GM19239 (cell line): ENCODE results near the gene BTG2.
"Not testable (repeated sequence)": the region's sequence is repeated elsewhere in the genome, so short reads cannot be mapped to it uniquely, and the experiment has no call there.

Source experiments
- DNase-seq: peaks from one replicate; pipeline ENCODE4 v3.0.0; 2011; ENCODE audit warnings: low spot score; ENCODE audit not compliant: insufficient read length
- FAIRE-seq: peaks from 2 replicates; lab custom pipeline; 2011; peaks lifted over from hg19 to GRCh38; lab: Jason Lieb, UNC

Gene BTG2

DNA sequence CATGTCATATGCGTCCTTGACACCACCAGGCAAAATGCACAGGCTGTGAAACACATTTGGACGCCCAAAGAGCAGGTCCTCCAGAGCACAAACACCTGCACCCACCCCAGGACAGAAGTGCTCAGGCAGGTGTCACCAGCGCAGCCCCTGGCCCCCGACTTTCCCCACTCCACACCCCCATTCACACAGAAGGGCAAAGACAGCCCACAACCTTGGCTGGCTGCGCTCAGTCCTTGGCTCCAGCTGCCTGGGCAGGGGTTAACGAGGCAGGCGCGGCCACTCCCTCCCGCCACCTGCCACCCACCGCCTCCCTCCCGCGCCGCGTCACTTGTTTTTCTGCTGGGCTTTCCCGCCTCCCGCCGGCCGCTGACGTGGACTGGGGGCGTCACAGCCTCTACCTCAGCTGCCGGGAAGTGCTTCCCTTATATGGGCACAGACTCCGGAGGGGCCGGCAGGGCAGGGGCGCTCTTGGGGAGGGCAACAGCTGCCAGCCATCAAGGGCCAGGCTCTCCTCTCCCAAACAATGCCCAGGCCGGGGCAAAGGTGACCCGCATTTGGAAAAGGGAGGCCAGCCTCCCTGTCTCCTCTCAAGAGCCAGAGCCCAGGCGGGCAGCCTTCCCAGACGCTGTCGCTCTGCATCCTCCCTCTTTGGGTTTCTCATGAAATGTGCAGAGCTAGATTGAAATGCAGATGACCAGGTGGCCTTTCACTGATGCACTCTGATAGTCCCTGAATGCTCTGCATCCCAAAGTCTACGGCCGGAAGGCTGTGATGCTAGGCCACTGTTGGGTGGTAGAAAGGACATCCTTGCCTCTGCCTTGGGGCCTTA is 14.8 kb upstream of the BTG2 start:
- no peak for DNase-seq
- peak; percentile 79 for FAIRE-seq

DNA sequence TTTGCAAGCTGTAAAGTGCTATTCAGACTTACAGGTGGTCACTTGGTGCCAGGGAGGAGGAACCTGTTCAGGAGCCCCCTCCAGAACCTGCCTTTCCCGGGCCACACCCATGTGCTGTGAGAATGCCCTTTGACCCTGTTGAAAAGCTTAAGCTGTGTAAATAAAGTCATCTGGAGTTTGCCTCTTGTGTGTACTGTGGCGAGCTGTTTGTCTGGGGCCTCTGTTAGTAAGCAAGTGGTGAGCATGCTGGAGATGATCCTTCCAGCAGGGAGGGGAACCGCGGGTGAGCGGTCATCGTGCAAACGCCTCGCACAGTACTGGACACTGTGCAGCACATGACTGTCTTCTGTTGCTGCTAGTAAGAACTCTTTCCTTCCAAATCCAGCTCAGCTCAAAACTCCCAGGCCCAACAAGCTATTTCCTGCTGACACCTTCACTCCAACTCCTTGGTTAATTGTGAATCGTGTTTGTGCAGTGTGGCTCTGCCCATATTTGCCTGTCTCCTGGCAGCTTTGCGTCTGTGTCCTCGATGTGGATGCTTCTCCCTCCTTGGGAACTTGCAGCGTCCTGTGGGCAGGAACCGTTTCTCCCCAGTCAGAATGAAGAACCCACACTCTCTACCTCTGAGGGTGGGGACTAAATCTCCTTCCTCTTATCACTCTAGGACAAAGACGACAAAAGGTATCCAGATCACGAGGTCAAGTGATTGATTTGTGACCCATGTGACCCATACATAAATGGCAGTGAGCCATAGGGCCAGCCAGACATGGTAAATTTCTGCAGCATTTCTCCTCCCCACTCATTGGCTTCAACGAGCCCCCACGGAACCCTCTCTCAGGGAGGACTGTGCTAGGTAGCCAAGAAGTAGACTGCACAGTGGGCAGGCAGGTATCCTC is 13.9 kb upstream of the BTG2 start:
- FAIRE-seq (no peak), DNase-seq (no peak)

DNA sequence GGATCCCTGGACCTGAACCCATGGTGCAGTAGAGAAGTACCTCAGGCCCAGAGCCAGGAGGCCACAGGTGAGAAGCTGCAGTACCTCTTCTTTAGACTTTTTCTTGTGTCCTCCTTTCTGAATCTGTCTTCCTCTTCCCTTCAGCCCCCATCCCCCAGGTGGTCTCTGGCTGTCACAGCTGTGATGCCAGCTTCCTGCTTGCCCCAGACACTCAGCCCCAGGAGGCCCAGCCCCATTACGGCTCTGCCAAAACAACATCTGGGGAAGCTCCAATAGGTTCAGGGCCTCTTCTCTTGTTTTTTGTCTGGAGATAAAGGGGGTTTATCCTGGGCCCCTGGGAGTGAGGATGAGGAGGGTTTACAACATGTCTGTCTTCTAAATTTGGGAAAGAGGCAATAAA is 9.5 kb upstream of the BTG2 start:
- DNase-seq (no peak), FAIRE-seq (no peak)

DNA sequence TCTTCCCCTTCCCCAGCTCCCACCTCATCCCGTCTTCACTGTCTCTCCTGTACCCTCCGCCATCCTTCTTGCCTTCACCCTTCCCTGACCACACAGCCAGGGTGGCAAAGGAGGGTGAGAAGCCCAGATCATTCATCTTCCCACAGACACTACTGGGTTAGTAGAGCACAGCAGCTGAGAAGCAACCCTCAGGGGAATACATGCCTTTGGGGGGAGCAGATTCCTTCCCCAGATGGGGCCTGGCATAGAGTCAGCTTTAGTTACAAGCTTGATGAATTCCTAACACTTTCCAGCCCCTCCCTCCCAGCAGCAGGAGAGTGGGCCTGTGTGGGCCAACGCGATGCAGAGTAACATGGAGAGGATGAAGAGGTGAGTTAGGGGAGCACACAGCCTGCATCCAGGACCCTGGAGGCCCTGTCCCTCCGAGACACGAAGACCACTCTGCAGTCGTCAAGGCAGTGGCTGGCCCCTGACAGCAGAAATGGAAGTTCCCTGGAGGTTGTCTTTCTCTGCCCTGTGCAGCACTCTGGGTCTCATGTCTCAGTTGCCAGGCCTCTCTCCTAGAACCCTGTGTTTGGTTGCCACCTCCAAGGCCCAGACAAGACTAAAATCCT is 8.8 kb upstream of the BTG2 start:
- FAIRE-seq: no peak

DNA sequence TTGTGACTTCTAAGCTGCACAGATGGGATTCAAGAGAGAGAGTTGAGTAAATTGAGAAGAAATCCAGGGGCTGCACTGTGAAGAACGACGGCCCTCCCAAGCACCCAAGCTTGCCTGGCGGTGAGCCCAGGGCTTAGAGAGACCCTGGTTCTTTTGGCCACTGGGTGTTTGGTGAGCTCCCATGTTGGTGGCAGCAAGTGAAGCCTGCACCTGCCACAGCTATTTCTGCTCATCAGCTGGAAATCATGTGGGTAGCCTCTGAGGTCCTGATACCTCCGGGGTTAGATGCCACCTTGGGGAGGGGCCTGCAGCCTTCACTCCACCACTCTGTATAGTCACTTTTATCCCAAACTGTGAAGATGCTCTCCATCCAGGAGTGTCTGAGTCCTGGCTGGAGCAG is 6.2 kb upstream of the BTG2 start:
- DNase-seq (no peak), FAIRE-seq (peak; percentile 79)

More for the DNA sequence above, 8.8 kb upstream of the BTG2 start:
- DNase-seq: no peak

DNA sequence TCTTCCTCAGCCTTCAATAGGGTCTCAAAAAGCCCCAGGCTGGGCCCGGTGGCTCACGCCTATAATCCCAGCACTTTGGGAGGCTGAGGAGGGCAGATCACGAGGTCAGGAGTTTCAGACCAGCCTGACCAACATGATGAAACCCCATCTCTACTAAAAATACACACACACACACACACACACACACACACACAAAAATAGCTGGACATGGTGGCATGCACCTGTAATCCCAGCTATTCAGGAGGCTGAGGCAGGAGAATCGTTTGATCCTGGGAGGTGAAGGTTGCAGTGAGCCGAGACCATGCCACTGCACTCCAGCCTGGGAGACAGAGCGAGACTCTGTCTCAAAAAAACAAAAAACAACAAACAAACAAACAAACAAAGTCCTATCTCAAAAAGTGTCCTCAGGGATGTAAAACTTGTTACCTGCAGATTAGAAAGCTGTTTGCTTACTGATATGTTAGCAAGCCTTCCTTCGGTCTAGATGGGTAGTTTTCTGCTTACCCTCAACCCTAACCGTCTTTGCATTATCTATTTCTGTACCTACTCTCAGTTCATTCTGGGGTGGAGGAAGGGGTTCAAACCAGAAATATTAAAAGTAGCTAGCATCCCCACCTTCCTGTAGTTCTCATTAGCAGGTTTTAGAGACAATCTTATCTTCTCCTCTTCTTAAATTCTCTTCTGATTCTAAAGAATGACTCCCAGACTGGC is 5.4 kb upstream of the BTG2 start:
- peak; percentile 66 for FAIRE-seq
- not testable (repeated sequence) for DNase-seq

DNA sequence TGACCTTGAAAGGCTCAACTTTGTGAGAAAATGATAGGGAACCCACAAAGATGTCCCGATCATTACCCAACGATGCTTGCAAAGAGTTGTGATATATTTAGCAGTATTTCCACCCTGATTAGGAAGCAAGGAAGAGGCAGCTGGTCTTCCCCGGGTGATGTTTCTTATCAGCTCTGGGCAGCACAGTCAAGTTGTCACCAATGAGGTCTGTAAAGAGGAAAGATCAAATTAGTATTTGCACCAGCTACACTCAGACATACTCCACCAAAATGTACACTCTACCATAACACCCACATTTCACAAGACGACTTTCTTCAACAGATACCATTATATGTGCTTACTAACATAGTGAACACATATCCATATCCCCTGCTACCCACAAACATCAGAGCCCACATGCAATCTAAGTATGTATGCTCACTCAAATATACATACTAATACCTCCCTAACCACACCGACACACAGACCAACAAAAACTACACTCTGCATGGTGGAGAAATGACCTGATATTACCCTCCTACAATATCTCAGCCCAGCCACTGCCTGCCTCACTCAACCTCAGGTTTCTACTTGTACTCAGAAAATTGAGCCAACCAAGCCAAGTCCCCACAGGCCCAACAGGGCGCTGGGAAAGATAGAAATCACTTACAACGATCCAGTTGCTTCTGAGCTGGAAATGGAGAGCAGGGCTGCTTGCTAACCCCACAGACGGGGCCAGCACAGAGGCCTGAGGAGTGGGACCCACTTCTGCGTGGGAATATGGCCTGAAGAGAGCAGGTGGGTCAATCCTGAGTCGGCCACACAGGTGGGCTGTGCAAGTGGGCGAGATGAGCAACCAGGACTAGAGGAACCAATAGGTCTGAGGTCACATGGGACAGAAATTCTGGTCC is 4.6 kb upstream of the BTG2 start:
- DNase-seq (no peak), FAIRE-seq (peak; percentile 14)

DNA sequence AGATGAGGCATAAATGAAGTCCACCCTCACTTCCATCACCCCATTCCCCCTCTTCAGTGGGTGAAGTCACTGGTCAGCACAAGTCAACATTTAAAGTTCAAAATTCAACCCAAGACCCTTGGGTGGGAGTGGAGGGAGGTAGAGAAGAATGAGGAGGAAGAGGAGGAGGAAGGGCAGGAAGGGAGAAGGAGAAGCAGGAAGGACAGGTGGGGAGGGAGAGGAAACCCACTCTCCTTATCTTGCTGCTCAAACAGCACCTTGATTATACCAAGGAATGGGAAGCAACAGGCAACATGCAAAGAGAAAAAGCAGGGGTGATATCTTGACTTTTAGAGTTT is 4.0 kb upstream of the BTG2 start:
- DNase-seq (no peak), FAIRE-seq (no peak)

DNA sequence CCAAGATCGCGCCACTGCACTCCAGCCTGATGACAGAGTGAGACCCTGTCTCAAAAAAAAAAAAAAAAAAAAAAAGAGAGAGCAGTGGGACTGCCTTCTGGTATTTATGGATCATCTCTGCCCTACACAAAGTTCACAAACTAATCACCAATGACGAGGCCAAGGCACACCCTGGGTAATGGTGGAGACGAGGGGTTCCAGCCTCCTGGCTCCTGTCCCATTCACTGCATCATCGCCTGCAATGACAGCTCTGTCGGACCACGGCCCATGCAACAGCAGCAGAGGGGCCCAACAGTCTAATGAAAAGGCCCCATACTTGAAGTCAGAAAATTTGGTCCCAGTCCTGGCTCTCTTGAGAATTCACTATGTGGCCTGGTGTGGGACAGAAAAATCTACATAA is 2.9 kb upstream of the BTG2 start:
- no peak for DNase-seq
- no peak for FAIRE-seq

DNA sequence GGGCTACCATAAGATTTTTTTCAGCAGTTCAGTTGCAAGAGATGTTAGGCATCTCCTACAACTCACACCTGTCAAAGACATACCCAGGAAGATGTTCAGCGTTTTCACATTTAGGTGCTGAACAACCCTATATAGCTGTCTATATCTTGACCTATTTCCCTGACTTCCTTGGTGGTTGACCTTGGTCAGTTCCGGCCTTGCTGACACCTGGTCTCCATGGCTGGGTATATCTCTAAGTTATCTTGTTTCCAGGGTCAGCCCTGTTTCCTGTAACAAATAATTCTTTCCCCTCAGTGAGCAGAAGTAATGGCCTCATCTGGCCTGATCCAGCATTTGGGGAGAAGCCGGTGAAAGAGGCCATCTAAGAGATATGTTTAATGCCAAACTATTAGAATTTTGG is 2.4 kb upstream of the BTG2 start:
- FAIRE-seq (no peak), DNase-seq (no peak)

DNA sequence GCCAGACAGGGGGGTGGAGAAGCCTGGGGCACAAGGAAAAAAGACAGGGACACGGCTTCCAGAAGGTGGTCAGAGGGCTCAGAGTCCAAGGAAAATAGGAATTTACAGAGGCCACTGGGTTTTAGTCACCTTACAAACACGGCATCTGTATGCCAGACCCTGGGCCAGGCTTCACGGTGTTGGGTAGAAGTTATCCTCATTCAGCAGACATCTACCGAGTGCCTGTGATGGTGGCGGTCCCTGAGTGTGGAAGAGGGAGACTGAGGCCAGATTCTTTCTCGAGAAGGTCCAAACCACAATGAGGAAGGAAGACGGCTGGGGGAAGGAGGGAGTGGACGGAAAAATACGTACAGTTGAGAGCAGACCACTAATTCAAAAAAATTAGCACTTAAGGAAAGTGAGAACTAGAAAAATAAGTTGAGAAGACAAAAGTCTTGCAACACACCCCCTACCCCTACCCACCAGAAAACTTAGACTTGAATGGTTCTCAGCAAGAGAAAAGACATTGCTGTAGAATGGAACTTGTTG is 864 bp upstream of the BTG2 start:
- FAIRE-seq: no peak

DNA sequence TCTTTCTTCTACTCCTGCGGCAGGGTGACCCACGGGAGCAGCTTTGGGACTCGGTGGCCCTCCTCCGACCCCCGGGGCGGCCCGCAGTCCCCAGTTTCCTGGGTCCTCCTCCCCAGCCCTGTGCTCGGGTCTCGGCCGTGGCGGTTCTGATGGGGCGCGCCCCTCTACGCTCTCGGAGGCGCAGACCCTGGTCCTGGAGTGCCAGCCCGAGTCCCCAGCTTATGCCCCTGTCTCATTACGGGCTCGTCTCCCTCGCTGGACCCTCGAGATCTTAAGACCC is 430 bp downstream of the BTG2 start:
- DNase-seq: no peak
- no peak for FAIRE-seq

More for the DNA sequence above, 864 bp upstream of the BTG2 start:
- DNase-seq: no peak

DNA sequence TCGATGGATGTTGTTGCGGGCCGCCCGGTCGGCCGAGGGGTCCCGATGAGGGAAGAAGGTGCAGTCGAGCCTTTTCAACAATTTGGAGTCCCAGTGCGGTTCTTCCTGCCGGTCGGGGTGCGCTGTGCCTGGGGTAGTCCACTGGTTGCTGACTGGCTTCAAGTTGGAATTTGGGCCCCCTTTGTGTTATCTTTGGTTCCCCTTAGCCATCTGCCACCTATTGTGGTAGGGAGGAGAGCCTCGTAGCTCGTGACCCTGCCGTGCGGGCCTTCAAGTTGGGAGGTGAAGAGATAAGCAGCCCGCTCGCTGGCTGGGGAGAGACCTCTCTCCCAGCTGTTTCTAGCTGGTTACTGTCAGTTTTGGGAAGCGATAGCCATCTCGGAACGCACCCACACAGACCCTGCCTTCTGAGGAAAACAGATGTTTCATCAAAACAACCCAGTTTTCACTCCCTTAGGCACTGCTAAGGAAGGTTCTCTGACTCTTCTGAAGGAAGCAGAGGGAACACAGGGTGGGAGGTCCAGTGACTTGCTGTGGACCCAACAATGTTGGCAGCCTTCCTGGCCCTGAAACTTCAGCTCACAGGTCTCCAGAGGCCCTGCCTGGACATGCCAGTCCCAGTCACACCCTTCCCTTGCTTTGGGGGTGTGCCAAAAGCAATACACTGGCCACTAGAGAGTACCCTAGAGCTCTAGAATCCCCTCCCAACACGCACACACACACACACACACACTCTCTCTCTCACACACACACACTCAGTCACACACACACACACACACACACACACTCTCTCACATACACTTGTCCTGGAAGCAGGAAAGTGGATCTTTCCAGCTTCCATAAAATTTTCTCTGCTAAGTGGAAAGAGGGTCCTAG is 1.0 kb downstream of the BTG2 start:
- FAIRE-seq (no peak), DNase-seq (no peak)

DNA sequence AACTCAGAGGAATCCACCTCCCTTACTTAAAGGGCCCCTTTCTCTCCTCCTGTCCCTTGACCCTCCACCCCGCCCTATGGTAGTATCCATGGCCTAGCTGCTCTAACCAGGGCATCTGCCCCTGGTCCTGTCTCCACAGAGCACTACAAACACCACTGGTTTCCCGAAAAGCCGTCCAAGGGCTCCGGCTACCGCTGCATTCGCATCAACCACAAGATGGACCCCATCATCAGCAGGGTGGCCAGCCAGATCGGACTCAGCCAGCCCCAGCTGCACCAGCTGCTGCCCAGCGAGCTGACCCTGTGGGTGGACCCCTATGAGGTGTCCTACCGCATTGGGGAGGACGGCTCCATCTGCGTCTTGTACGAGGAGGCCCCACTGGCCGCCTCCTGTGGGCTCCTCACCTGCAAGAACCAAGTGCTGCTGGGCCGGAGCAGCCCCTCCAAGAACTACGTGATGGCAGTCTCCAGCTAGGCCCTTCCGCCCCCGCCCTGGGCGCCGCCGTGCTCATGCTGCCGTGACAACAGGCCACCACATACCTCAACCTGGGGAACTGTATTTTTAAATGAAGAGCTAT is 1.7 kb downstream of the BTG2 start:
- no peak for FAIRE-seq
- no peak for DNase-seq

DNA sequence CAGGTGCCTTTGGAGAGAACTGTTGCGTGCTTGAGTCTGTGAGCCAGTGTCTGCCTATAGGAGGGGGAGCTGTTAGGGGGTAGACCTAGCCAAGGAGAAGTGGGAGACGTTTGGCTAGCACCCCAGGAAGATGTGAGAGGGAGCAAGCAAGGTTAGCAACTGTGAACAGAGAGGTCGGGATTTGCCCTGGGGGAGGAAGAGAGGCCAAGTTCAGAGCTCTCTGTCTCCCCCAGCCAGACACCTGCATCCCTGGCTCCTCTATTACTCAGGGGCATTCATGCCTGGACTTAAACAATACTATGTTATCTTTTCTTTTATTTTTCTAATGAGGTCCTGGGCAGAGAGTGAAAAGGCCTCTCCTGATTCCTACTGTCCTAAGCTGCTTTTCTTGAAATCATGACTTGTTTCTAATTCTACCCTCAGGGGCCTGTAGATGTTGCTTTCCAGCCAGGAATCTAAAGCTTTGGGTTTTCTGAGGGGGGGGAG is 2.4 kb downstream of the BTG2 start:
- DNase-seq: no peak
- no peak for FAIRE-seq

DNA sequence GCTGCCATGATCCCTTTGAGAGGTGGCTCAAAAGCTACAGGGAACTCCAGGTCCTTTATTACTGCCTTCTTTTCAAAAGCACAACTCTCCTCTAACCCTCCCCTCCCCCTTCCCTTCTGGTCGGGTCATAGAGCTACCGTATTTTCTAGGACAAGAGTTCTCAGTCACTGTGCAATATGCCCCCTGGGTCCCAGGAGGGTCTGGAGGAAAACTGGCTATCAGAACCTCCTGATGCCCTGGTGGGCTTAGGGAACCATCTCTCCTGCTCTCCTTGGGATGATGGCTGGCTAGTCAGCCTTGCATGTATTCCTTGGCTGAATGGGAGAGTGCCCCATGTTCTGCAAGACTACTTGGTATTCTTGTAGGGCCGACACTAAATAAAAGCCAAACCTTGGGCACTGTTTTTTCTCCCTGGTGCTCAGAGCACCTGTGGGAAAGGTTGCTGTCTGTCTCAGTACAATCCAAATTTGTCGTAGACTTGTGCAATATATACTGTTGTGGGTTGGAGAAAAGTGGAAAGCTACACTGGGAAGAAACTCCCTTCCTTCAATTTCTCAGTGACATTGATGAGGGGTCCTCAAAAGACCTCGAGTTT is 3.1 kb downstream of the BTG2 start:
- DNase-seq (no peak), FAIRE-seq (no peak)

DNA sequence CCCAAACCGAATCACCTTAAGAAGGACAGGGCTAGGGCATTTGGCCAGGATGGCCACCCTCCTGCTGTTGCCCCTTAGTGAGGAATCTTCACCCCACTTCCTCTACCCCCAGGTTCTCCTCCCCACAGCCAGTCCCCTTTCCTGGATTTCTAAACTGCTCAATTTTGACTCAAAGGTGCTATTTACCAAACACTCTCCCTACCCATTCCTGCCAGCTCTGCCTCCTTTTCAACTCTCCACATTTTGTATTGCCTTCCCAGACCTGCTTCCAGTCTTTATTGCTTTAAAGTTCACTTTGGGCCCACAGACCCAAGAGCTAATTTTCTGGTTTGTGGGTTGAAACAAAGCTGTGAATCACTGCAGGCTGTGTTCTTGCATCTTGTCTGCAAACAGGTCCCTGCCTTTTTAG is 3.6 kb downstream of the BTG2 start:
- no peak for FAIRE-seq
- no peak for DNase-seq
